ENCODE measurements around the gene CFAP57.
A peak's percentile ranks its signal among the peaks of the same experiment; 100 is the strongest.

GRCh38 chr1:43206600-43207228 is 34.6 kb downstream of the CFAP57 start:
- TF ChIP-seq TP53 (CRISPR knock-in tag; IDR thresholded peaks at IDR 0.05), result no peak
- peak; percentile 7; the same call in 1 of the 2 replicates for TF ChIP-seq POLR2A (IDR thresholded peaks at IDR 0.05; ENCODE audit: low read length)
- TF ChIP-seq MAFK (IDR thresholded peaks at IDR 0.05; ENCODE audit: partially characterized antibody), result no peak
- peak in 1 of 2 experiments; percentile 61; a peak in 2 of 5 replicates for TF ChIP-seq JUN (IDR thresholded peaks at IDR 0.05)
- TF ChIP-seq, protein P1, sequence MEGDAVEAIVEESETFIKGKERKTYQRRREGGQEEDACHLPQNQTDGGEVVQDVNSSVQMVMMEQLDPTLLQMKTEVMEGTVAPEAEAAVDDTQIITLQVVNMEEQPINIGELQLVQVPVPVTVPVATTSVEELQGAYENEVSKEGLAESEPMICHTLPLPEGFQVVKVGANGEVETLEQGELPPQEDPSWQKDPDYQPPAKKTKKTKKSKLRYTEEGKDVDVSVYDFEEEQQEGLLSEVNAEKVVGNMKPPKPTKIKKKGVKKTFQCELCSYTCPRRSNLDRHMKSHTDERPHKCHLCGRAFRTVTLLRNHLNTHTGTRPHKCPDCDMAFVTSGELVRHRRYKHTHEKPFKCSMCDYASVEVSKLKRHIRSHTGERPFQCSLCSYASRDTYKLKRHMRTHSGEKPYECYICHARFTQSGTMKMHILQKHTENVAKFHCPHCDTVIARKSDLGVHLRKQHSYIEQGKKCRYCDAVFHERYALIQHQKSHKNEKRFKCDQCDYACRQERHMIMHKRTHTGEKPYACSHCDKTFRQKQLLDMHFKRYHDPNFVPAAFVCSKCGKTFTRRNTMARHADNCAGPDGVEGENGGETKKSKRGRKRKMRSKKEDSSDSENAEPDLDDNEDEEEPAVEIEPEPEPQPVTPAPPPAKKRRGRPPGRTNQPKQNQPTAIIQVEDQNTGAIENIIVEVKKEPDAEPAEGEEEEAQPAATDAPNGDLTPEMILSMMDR (IDR thresholded peaks at IDR 0.05), result no peak
- TF ChIP-seq CBX2 (IDR thresholded peaks at IDR 0.05; ENCODE audit: borderline replicate concordance, low read depth), result no peak
- no peak for TF ChIP-seq BCL3 (IDR thresholded peaks at IDR 0.05)
